Uterus (tissue), 4 donors: ENCODE data around the gene FGD6. TPM values are rescaled to one million over a fixed set of nuclear protein-coding genes. Genes with fewer than 3 reads are reported as not detected.

Experiments used
- DNase-seq, 2 donors: peaks; one replicate each; pipeline ENCODE4 v3.0.0-alpha.2; 2019 to 2020
- H3K27ac ChIP-seq, 2 donors: fragments of 200-600 bp; sonication (generic); 1 replicate in 1 of 2; 2 replicates in 1 of 2; pipeline ENCODE4 v1.5.1; 2016 to 2018
- H3K27me3 ChIP-seq, 2 donors: fragments of 200-600 bp; sonication (generic); one replicate each; pipeline ENCODE4 v1.5.1; 2018 to 2019; ENCODE audit warnings: control low read depth in 1 of 2
- H3K36me3 ChIP-seq, 2 donors: fragments of 200-600 bp; sonication (generic); one replicate each; pipeline ENCODE4 v1.5.1; 2019; ENCODE audit warnings: control low read depth in 1 of 2
- H3K4me1 ChIP-seq, 2 donors: fragments of 200-600 bp; sonication (generic); one replicate each; pipeline ENCODE4 v1.5.1; 2018 to 2019; ENCODE audit warnings: control low read depth in 1 of 2
- H3K4me3 ChIP-seq, 2 donors: fragments of 200-600 bp; sonication (generic); 1 replicate in 1 of 2; 2 replicates in 1 of 2; pipeline ENCODE4 v1.5.1; 2018 to 2019; ENCODE audit warnings: mild to moderate bottlenecking in 1 of 2
- H3K9me3 ChIP-seq, 2 donors: fragments of 200-600 bp; sonication (generic); one replicate each; pipeline ENCODE4 v1.5.1; 2019; ENCODE audit warnings: control low read depth in 1 of 2
- CTCF ChIP-seq, 4 experiments: fragments of 200-600 bp in 2 of 4; fragments of 450-650 bp in 2 of 4; sonication (generic) in 2 of 4; IDR thresholded peaks; one replicate each; pipeline ENCODE4 v1.5.1; 2016 to 2019; ENCODE audit warnings: antibody characterized with exemption in 4 of 4, mild to moderate bottlenecking in 2 of 4, moderate library complexity in 1 of 4
- POLR2A ChIP-seq, 2 donors: fragments of 450-650 bp; IDR thresholded peaks; one replicate each; pipeline ENCODE4 v1.6.1; 2016; ENCODE audit warnings: antibody characterized with exemption in 2 of 2, mild to moderate bottlenecking in 1 of 2, moderate library complexity in 1 of 2
- intact Hi-C: fragments of 100-400 bp; cut with DNase I; formaldehyde crosslinking; loops from one replicate; pipeline ENCODE4 v1.15.1; 2023; ENCODE audit warnings: low total_unique reads
- total RNA-seq, 4 donors: library from RNA; depleted of rRNA in 3 of 4; stranded (reverse); fragments of >200 nt in 3 of 4; gene quantifications; one replicate each; pipeline versions ENCODE4 v1.1.0 to v1.2.4, GENCODE V29; 2014 to 2023
- donor health status: DM: yes; HTN: yes; CAD: no.

The FGD6 gene
- total RNA-seq, 4 donors from 2014 or later: 7.6 to 25.3 (median 15.1) TPM

- Histone ChIP-seq H3K4me1 (peaks cover 0 to 8% of the 10 kb centered on the region in 2 donors), H3K4me3 (no peak overlapping the region), H3K36me3 (no peaks in the 10 kb centered on the region), H3K27me3 (no peaks in the 10 kb centered on the region), H3K9me3 (no peaks in the 10 kb centered on the region), H3K27ac (peak overlapping the region; percentile 77 to 91)
- no peak for TF ChIP-seq CTCF (IDR thresholded peaks at IDR 0.05)
- no peak for TF ChIP-seq POLR2A (IDR thresholded peaks at IDR 0.05)
- DNase-seq: no peak
- intact Hi-C loops: no loop called here
Measured at GRCh38 chr12:95202691-95203486, 14.4 kb downstream of the FGD6 start.

DNA sequence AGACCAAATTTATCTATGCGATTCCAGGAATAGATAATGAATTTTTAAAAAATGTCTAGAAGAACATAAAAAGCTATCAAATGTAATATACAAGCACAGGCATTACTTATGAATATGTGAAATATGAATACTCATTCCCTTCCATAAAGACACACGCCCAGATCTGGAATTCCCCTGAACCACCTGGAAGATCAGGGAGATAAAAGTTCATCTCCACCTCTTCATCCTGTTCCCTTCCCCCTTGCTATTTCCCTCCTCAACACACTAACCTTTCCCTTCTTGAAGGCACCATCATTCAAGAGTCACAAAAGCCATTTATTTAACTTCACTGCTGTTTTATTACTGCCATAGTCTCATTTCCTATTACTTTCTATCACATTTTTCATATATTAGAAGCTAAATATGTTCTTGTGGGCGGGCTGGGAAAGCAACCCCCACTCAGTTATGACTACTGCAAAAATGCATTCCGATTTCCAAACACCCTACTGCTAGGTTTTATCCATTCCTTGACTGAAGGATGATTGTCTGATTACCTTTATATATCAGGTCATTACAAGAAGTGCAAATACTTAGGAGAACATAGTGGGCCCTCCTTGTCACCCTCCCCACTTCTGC lies 16.1 kb downstream of the FGD6 start:
- H3K9me3 ChIP-seq: no peaks in the 10 kb centered on the region
- H3K4me3 ChIP-seq: no peak overlapping the region
- no peak for DNase-seq
- no peak for TF ChIP-seq CTCF (IDR thresholded peaks at IDR 0.05)
- no peak for TF ChIP-seq POLR2A (IDR thresholded peaks at IDR 0.05)
- intact Hi-C loops: no loop called here
- H3K27me3 ChIP-seq: no peaks in the 10 kb centered on the region
- peak overlapping the region; percentile 29 to 74 for H3K27ac ChIP-seq
- H3K36me3 ChIP-seq: no peaks in the 10 kb centered on the region
- peaks cover 0 to 8% of the 10 kb centered on the region in 2 donors for H3K4me1 ChIP-seq

- intact Hi-C loops: no loop called here
- Histone ChIP-seq H3K4me3 (no peak overlapping the region), H3K9me3 (no peaks in the 10 kb centered on the region), H3K36me3 (no peaks in the 10 kb centered on the region), H3K27me3 (no peaks in the 10 kb centered on the region), H3K27ac (peak overlapping the region; percentile 29 to 74), H3K4me1 (peaks cover 0 to 8% of the 10 kb centered on the region in 2 donors)
- DNase-seq: no peak
- TF ChIP-seq CTCF (IDR thresholded peaks at IDR 0.05) (no peak), POLR2A (IDR thresholded peaks at IDR 0.05) (no peak)
Measured at GRCh38 chr12:95200128-95200894, 17.0 kb downstream of the FGD6 start.

DNA sequence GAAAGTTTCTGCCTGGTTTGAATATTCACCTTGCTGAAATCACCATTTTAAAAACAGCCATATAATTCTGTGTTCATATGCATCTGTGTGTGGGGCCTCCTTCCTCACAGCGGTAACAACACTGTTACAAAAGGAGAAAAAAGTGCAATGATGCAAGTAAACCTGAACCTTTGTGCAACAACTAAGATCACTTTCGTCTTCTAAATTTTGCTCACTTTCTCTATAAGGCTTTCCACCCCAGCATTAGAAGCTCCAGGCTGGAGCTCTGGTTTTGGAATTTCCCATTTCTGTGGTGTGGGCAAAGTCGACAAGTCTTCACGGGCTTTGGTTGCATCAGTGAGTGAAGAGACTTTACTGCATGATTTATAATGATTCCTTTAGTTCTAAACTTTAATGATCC lies 18.4 kb downstream of the FGD6 start:
- no peaks in the 10 kb centered on the region for H3K27me3 ChIP-seq
- no peak overlapping the region for H3K4me3 ChIP-seq
- H3K4me1 ChIP-seq: peaks cover 0 to 8% of the 10 kb centered on the region in 2 donors
- TF ChIP-seq POLR2A (IDR thresholded peaks at IDR 0.05) (no peak), CTCF (IDR thresholded peaks at IDR 0.05) (no peak)
- H3K9me3 ChIP-seq: no peaks in the 10 kb centered on the region
- H3K36me3 ChIP-seq: no peaks in the 10 kb centered on the region
- no peak for DNase-seq
- intact Hi-C loops: no loop called here
- H3K27ac ChIP-seq: no peak overlapping the region
